GM23248 (cell line): Measurements from ENCODE around the gene MARF1. TPM values are rescaled to one million over a fixed set of nuclear protein-coding genes. Genes with fewer than 3 reads are reported as not detected.

ENCODE experiments used
- DNase-seq: peaks from one replicate; pipeline ENCODE4 v3.0.0-alpha.2; 2015
- H2AFZ ChIP-seq: fragments of 200-600 bp; sonication (generic); 2 replicates; pipeline ENCODE4 v1.6.1; 2016; ENCODE audit warnings: antibody characterized with exemption
- H3F3A ChIP-seq: fragments of 200-600 bp; sonication (generic); 2 replicates; pipeline ENCODE4 v1.6.1; 2016; ENCODE audit warnings: mild to moderate bottlenecking, antibody characterized with exemption, mixed run types; ENCODE audit not compliant: insufficient read depth
- H3K27ac ChIP-seq: fragments of 200-600 bp; sonication (generic); 2 replicates; pipeline ENCODE4 v1.5.1; 2016; ENCODE audit warnings: mild to moderate bottlenecking
- H3K27me3 ChIP-seq: fragments of 200-600 bp; sonication (generic); replicated peaks from 2 replicates; pipeline ENCODE4 v1.6.1; 2016; ENCODE audit warnings: mild to moderate bottlenecking; ENCODE audit not compliant: insufficient read depth
- H3K36me3 ChIP-seq: fragments of 200-600 bp; sonication (generic); 2 replicates; pipeline ENCODE4 v1.6.1; 2016; ENCODE audit warnings: low read depth, mild to moderate bottlenecking
- H3K4me1 ChIP-seq: fragments of 200-600 bp; sonication (generic); 2 replicates; pipeline ENCODE4 v1.6.1; 2016; ENCODE audit warnings: mild to moderate bottlenecking; ENCODE audit not compliant: insufficient read depth
- H3K4me2 ChIP-seq: fragments of 200-600 bp; sonication (generic); one replicate; pipeline ENCODE4 v1.6.1; 2016; ENCODE audit warnings: mild to moderate bottlenecking; ENCODE audit not compliant: unreplicated experiment
- H3K4me3 ChIP-seq: fragments of 200-600 bp; sonication (generic); 2 replicates; pipeline ENCODE4 v1.5.1; 2016; ENCODE audit warnings: mild to moderate bottlenecking
- H3K79me2 ChIP-seq: fragments of 200-600 bp; sonication (generic); 2 replicates; pipeline ENCODE4 v1.6.1; 2016; ENCODE audit warnings: mild to moderate bottlenecking; ENCODE audit not compliant: insufficient read depth
- H3K9ac ChIP-seq: fragments of 200-600 bp; sonication (generic); 2 replicates; pipeline ENCODE4 v1.6.1; 2016; ENCODE audit warnings: mild to moderate bottlenecking
- H3K9me2 ChIP-seq: fragments of 200-600 bp; sonication (generic); 2 replicates; pipeline ENCODE4 v1.6.1; 2016; ENCODE audit warnings: mixed run types, mild to moderate bottlenecking, moderate library complexity; ENCODE audit not compliant: insufficient read depth
- H3K9me3 ChIP-seq: fragments of 200-600 bp; sonication (generic); one replicate; pipeline ENCODE4 v1.6.1; 2017; ENCODE audit warnings: low read depth
- H4K20me1 ChIP-seq: fragments of 200-600 bp; sonication (generic); 2 replicates; pipeline ENCODE4 v1.6.0; 2016; ENCODE audit not compliant: insufficient read depth
- EZH2 ChIP-seq: fragments of 200-600 bp; sonication (generic); IDR thresholded peaks from 2 replicates; pipeline ENCODE4 v1.6.1; 2018; ENCODE audit warnings: antibody characterized with exemption, mild to moderate bottlenecking; ENCODE audit not compliant: insufficient read depth, poor library complexity, severe bottlenecking
- EZH2phosphoT487 ChIP-seq: fragments of 200-600 bp; sonication (generic); IDR thresholded peaks from 2 replicates; pipeline ENCODE4 v1.6.1; 2018; ENCODE audit warnings: antibody characterized with exemption, moderate library complexity, mild to moderate bottlenecking, low read depth; ENCODE audit not compliant: insufficient read depth
- WGBS, 2 experiments: methylation state at CpG; one replicate each; pipeline ENCODE4 v1.1.6; 2015 to 2017; ENCODE audit warnings: low lambda C conversion rate in 2 of 2, low coverage in 1 of 2; ENCODE audit errors: missing lambda C conversion rate in 2 of 2; 5-methylcytosine and 5-hydroxymethylcytosine counted together
- in situ Hi-C: fragments of 300-500 bp; cut with MboI; formaldehyde crosslinking; loops from 2 replicates; pipeline ENCODE4 v1.15.0; 2020
- polyA plus RNA-seq: library from polyadenylated mRNA; unstranded; fragments of >200 nt; fragmentation: Nextera tagmentation; extraction: Ambion mirVana; gene quantifications from 2 replicates; pipeline ENCODE4 v1.2.1, GENCODE V29; 2016
- total RNA-seq: library from RNA; depleted of rRNA; stranded (reverse); fragments of >200 nt; shearing (Covaris generic); gene quantifications from 2 replicates; pipeline ENCODE4 v1.2.3, GENCODE V29; 2014

The MARF1 gene
- total and polyA plus RNA-seq, 2 experiments from 2014 or later = 9.2 to 20.1 TPM

- H3K27ac ChIP-seq = no peak overlapping the region
- peaks cover 31% of the 10 kb centered on the region for H3F3A ChIP-seq
- no peak overlapping the region for H2AFZ ChIP-seq
- 80% methylated on average over 4 of the region's 4 CpGs for WGBS, 2 experiments
- H3K79me2 ChIP-seq = peaks cover 50% of the 10 kb centered on the region
- peak overlapping the region; percentile 99 for H3K4me2 ChIP-seq
- peaks cover 27% of the 10 kb centered on the region for H3K4me1 ChIP-seq
- no peaks in the 10 kb centered on the region for H3K9me3 ChIP-seq
- no peaks in the 10 kb centered on the region for H3K27me3 ChIP-seq
- no peaks in the 10 kb centered on the region for H4K20me1 ChIP-seq
- in situ Hi-C loops = no loop called here
- H3K9ac ChIP-seq = peak overlapping the region; percentile 100
- peak overlapping the region; percentile 94; the same call in 1 of the 2 replicates for H3K4me3 ChIP-seq
- DNase-seq = no peak
- H3K9me2 ChIP-seq = no peaks in the 10 kb centered on the region
- peaks cover 18% of the 10 kb centered on the region for H3K36me3 ChIP-seq
- no peak for TF ChIP-seq EZH2phosphoT487
- no peak for TF ChIP-seq EZH2
Observed at GRCh38 chr16:15640966-15641365, 2.0 kb downstream of the MARF1 start.

DNA sequence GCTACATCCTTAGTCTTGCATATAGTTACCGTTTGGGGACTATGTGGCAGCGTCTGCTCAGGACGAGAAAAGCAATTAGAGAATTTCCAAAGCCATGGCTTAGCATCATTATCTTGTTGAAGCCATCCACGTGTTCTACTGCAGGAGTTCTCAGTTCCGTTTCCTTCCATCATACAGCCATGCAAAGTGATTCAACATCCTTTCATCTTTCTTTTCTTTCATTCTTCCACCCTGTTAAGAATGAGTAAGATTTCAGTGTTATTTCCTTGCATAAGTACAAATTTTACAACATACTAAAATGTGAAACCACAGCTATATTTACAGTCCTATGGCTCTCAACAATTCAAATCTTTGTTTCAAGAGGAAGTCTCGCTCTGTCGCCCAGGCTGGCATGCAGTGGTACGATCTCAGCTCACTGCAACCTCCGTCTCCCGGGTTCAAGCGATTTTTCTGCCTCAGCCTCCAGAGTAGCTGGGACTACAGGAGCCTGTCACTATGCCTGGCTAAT is 3.8 kb downstream of the MARF1 start:
- in situ Hi-C loops = no loop called here
- Histone ChIP-seq H2AFZ (no peak overlapping the region), H3K4me1 (peaks cover 14% of the 10 kb centered on the region), H3K9me2 (no peaks in the 10 kb centered on the region), H3K4me3 (no peak overlapping the region), H3K27ac (no peak overlapping the region), H3K79me2 (peaks cover 55% of the 10 kb centered on the region), H3K27me3 (no peaks in the 10 kb centered on the region), H3K36me3 (peaks cover 36% of the 10 kb centered on the region), H3K4me2 (no peak overlapping the region), H3F3A (peaks cover 13% of the 10 kb centered on the region), H4K20me1 (no peaks in the 10 kb centered on the region), H3K9me3 (no peaks in the 10 kb centered on the region), H3K9ac (no peak overlapping the region)
- no peak for DNase-seq
- 83 to 86% methylated on average over 11 of the region's 11 CpGs for WGBS, 2 experiments
- TF ChIP-seq EZH2 (no peak), EZH2phosphoT487 (no peak)

DNA sequence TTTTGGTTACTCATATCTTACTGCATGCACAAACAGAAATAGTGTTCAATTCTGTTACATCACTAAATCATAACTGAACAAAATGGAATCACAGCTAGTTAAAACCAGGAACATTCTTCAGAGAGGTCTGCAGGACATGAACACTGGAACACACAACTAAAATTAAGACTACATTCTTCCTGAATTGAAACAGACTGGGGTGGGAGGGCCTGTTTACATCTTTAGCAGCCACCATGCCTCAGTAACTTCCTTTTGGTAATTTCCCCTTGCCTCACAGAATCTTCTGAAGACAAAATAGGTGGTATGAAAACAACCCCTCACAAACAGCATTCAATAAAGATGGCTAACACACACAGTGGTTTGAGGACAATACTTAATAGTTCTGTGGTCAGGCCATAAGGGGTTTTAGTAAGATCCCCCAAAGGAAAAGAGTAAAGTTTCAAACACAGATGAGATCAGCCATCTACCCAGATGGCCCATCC is 6.5 kb downstream of the MARF1 start:
- H3K4me1 ChIP-seq = peaks cover 4% of the 10 kb centered on the region
- H3K4me2 ChIP-seq = no peak overlapping the region
- H3K9ac ChIP-seq = no peak overlapping the region
- H3K27me3 ChIP-seq = no peaks in the 10 kb centered on the region
- no peak overlapping the region for H2AFZ ChIP-seq
- no peaks in the 10 kb centered on the region for H3F3A ChIP-seq
- H3K27ac ChIP-seq = no peak overlapping the region
- TF ChIP-seq EZH2 (no peak), EZH2phosphoT487 (no peak)
- no peaks in the 10 kb centered on the region for H3K9me3 ChIP-seq
- H3K79me2 ChIP-seq = peaks cover 41% of the 10 kb centered on the region
- H3K4me3 ChIP-seq = no peak overlapping the region
- DNase-seq = no peak
- in situ Hi-C loops = no loop called here
- H3K36me3 ChIP-seq = peaks cover 63% of the 10 kb centered on the region
- no peaks in the 10 kb centered on the region for H4K20me1 ChIP-seq
- no peaks in the 10 kb centered on the region for H3K9me2 ChIP-seq

GRCh38 chr16:15635926-15636325 is 7.0 kb downstream of the MARF1 start:
- no peaks in the 10 kb centered on the region for H3K9me3 ChIP-seq
- in situ Hi-C loops = no loop called here
- no peaks in the 10 kb centered on the region for H3K9me2 ChIP-seq
- TF ChIP-seq EZH2 (no peak), EZH2phosphoT487 (no peak)
- H3K27ac ChIP-seq = no peak overlapping the region
- no peaks in the 10 kb centered on the region for H3F3A ChIP-seq
- H3K79me2 ChIP-seq = peaks cover 36% of the 10 kb centered on the region
- no peaks in the 10 kb centered on the region for H3K27me3 ChIP-seq
- no peaks in the 10 kb centered on the region for H4K20me1 ChIP-seq
- no peak overlapping the region for H3K4me3 ChIP-seq
- no peak overlapping the region for H3K9ac ChIP-seq
- no peak for DNase-seq
- no peak overlapping the region for H3K4me2 ChIP-seq
- H3K36me3 ChIP-seq = peaks cover 66% of the 10 kb centered on the region
- no peaks in the 10 kb centered on the region for H3K4me1 ChIP-seq
- no peak overlapping the region for H2AFZ ChIP-seq
- WGBS, 2 experiments = 97% methylated on average over 9 of the region's 9 CpGs
